ENCODE results near the gene OR9Q1.

The OR9Q1 gene

DNA sequence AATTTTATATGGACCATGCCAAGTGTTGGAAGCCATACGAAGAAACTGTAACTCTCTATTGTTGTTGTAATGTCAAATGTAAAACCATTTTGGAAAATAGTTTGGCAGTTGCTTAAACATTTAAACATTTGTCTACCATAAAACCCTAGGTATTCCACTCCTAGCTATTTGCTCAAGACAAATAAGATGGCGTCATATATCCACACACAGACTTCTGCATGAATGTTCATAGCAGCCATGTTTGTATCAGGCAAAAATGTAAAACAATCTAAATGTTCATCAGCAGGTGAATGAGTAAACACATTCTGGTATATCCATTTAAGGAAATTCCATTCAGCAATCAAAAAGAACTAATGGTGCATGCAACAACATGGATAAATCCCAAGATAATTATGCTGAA is 73.8 kb downstream of the OR9Q1 start (continued):
- TF ChIP-seq, protein P1, sequence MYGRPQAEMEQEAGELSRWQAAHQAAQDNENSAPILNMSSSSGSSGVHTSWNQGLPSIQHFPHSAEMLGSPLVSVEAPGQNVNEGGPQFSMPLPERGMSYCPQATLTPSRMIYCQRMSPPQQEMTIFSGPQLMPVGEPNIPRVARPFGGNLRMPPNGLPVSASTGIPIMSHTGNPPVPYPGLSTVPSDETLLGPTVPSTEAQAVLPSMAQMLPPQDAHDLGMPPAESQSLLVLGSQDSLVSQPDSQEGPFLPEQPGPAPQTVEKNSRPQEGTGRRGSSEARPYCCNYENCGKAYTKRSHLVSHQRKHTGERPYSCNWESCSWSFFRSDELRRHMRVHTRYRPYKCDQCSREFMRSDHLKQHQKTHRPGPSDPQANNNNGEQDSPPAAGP (tag by site-specific recombination; IDR thresholded peaks at IDR 0.05) = no peak
- TF ChIP-seq, protein P2, sequence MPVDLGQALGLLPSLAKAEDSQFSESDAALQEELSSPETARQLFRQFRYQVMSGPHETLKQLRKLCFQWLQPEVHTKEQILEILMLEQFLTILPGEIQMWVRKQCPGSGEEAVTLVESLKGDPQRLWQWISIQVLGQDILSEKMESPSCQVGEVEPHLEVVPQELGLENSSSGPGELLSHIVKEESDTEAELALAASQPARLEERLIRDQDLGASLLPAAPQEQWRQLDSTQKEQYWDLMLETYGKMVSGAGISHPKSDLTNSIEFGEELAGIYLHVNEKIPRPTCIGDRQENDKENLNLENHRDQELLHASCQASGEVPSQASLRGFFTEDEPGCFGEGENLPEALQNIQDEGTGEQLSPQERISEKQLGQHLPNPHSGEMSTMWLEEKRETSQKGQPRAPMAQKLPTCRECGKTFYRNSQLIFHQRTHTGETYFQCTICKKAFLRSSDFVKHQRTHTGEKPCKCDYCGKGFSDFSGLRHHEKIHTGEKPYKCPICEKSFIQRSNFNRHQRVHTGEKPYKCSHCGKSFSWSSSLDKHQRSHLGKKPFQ (tag by site-specific recombination; IDR thresholded peaks at IDR 0.05) = no peak
- TF ChIP-seq ZNF530 (tag by site-specific recombination; IDR thresholded peaks at IDR 0.05; ENCODE audit: low read depth) = no peak
- TF ChIP-seq ZNF354C (tag by site-specific recombination; IDR thresholded peaks at IDR 0.05; ENCODE audit: borderline replicate concordance, low read depth) = no peak
- TF ChIP-seq ZNF623 (tag by site-specific recombination; IDR thresholded peaks at IDR 0.05) = no peak
- no peak for TF ChIP-seq ZNF624 (tag by site-specific recombination; IDR thresholded peaks at IDR 0.05)
- no peak for TF ChIP-seq HOXD13 (CRISPR knock-in tag; IDR thresholded peaks at IDR 0.05; ENCODE audit: borderline replicate concordance)

DNA sequence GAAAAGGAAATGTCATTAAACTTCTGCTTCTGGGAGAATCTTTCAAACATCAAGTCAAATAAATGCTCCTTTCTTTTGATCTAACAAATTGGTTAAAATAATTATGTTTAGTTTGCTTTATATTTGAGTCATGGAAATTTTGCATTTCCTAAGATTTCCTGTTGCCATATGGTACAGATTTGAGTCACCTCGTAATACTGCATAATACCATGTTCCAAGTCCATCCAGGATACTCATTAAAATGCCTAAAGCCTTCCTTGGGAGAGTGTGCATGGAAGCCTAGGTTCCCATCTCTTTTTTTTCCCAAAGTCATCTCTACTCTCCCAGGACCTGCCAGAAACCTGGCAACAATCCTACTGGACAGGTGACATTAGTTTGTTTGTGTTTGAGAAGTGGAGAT is 97.4 kb downstream of the OR9Q1 start:
- Histone ChIP-seq H3K9me3 (ENCODE audit: control insufficient read depth, insufficient read depth, low read depth, low read length) (no peaks in the 10 kb centered on the region), H3K4me3 (ENCODE audit: low read depth, low read length) (no peak overlapping the region), H3K27ac (ENCODE audit: extremely low read depth, low read depth, low read length) (no peak overlapping the region), H3K4me1 (ENCODE audit: control insufficient read depth, insufficient read depth, low read length) (no peaks in the 10 kb centered on the region), H3K36me3 (ENCODE audit: control insufficient read depth in 2 of 2, insufficient read depth in 1 of 2, low read length in 2 of 2) (no peaks in the 10 kb centered on the region)
- ChIA-PET CTCF (no interaction called here), POLR2A (no interaction called here)
- no peak for TF ChIP-seq YY1 (tag by site-specific recombination; IDR thresholded peaks at IDR 0.05)
- no peak for TF ChIP-seq ZNF114 (tag by site-specific recombination; IDR thresholded peaks at IDR 0.05)
- TF ChIP-seq EGR2 (tag by site-specific recombination; IDR thresholded peaks at IDR 0.05; ENCODE audit: low read depth) = no peak
- TF ChIP-seq ZNF416 (tag by site-specific recombination; IDR thresholded peaks at IDR 0.05) = no peak
- no peak for TF ChIP-seq ZNF174 (tag by site-specific recombination; IDR thresholded peaks at IDR 0.05)
- TF ChIP-seq, protein P3, sequence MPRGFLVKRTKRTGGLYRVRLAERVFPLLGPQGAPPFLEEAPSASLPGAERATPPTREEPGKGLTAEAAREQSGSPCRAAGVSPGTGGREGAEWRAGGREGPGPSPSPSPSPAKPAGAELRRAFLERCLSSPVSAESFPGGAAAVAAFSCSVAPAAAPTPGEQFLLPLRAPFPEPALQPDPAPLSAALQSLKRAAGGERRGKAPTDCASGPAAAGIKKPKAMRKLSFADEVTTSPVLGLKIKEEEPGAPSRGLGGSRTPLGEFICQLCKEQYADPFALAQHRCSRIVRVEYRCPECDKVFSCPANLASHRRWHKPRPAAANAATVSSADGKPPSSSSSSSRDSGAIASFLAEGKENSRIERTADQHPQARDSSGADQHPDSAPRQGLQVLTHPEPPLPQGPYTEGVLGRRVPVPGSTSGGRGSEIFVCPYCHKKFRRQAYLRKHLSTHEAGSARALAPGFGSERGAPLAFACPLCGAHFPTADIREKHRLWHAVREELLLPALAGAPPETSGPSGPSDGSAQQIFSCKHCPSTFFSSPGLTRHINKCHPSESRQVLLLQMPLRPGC (tag by site-specific recombination; IDR thresholded peaks at IDR 0.05) = no peak
- TF ChIP-seq GLIS1 (tag by site-specific recombination; IDR thresholded peaks at IDR 0.05) = no peak
- TF ChIP-seq ZNF558 (tag by site-specific recombination; IDR thresholded peaks at IDR 0.05) = no peak
- TF ChIP-seq ZBTB44 (tag by site-specific recombination; IDR thresholded peaks at IDR 0.05) = no peak
- no peak for TF ChIP-seq ZNF677 (tag by site-specific recombination; IDR thresholded peaks at IDR 0.05)
- TF ChIP-seq ZBTB48 (tag by site-specific recombination; IDR thresholded peaks at IDR 0.05) = no peak

GRCh38 chr11:58125469-58125868 is 101.8 kb downstream of the OR9Q1 start, which contains the start of gene OR9I1:
Gene OR9I1 (minus strand): TSS chr11:58125530. CDS start chr11:58119444, 6,086 bp downstream.
- TF ChIP-seq SETDB1 (IDR thresholded peaks at IDR 0.05; ENCODE audit: insufficient read length, low read length) (no peak), SCRT1 (tag by site-specific recombination; IDR thresholded peaks at IDR 0.05; ENCODE audit: borderline replicate concordance) (no peak), ZFP3 (tag by site-specific recombination; IDR thresholded peaks at IDR 0.05; ENCODE audit: low read depth) (no peak), HOXC10 (CRISPR knock-in tag; IDR thresholded peaks at IDR 0.05) (no peak), ZBTB17 (tag by site-specific recombination; IDR thresholded peaks at IDR 0.05) (no peak), ZNF274 (IDR thresholded peaks at IDR 0.05; ENCODE audit: low read length) (no peak), ZNF274 (tag by site-specific recombination; IDR thresholded peaks at IDR 0.05; ENCODE audit: borderline replicate concordance) (no peak)
- TF ChIP-seq, protein P4, sequence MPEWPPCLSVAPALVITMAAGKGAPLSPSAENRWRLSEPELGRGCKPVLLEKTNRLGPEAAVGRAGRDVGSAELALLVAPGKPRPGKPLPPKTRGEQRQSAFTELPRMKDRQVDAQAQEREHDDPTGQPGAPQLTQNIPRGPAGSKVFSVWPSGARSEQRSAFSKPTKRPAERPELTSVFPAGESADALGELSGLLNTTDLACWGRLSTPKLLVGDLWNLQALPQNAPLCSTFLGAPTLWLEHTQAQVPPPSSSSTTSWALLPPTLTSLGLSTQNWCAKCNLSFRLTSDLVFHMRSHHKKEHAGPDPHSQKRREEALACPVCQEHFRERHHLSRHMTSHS (tag by site-specific recombination; IDR thresholded peaks at IDR 0.05) = no peak
- TF ChIP-seq, protein P5, sequence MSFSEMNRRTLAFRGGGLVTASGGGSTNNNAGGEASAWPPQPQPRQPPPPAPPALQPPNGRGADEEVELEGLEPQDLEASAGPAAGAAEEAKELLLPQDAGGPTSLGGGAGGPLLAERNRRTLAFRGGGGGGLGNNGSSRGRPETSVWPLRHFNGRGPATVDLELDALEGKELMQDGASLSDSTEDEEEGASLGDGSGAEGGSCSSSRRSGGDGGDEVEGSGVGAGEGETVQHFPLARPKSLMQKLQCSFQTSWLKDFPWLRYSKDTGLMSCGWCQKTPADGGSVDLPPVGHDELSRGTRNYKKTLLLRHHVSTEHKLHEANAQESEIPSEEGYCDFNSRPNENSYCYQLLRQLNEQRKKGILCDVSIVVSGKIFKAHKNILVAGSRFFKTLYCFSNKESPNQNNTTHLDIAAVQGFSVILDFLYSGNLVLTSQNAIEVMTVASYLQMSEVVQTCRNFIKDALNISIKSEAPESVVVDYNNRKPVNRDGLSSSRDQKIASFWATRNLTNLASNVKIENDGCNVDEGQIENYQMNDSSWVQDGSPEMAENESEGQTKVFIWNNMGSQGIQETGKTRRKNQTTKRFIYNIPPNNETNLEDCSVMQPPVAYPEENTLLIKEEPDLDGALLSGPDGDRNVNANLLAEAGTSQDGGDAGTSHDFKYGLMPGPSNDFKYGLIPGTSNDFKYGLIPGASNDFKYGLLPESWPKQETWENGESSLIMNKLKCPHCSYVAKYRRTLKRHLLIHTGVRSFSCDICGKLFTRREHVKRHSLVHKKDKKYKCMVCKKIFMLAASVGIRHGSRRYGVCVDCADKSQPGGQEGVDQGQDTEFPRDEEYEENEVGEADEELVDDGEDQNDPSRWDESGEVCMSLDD (tag by site-specific recombination; IDR thresholded peaks at IDR 0.05) = no peak
- H3K9me3 ChIP-seq (ENCODE audit: control insufficient read depth, insufficient read depth, low read depth, low read length) = no peaks in the 10 kb centered on the region
- H3K27ac ChIP-seq (ENCODE audit: extremely low read depth, low read depth, low read length) = no peak within 1 kb of the TSS
- no peaks in the 10 kb centered on the region for H3K36me3 ChIP-seq (ENCODE audit: control insufficient read depth in 2 of 2, insufficient read depth in 1 of 2, low read length in 2 of 2)
- H3K4me1 ChIP-seq (ENCODE audit: control insufficient read depth, insufficient read depth, low read length) = no peaks in the 10 kb centered on the region
- ChIA-PET CTCF (no interaction called here), POLR2A (no interaction called here)
- H3K4me3 ChIP-seq (ENCODE audit: low read depth, low read length) = no peak within 1 kb of the TSS
